GM12878 (cell line): ENCODE measurements around the gene MSI2. TPM values are rescaled to one million over a fixed set of nuclear protein-coding genes. Genes with fewer than 3 reads are reported as not detected.
A peak's percentile ranks its signal among the peaks of the same experiment; 100 is the strongest.

Experiments
- BACH1 ChIP-seq: fragments of 450-650 bp; IDR thresholded peaks from 2 replicates; pipeline ENCODE4 v1.6.1; 2017; ENCODE audit warnings: mild to moderate bottlenecking, borderline replicate concordance
- BCL11A ChIP-seq: IDR thresholded peaks from 2 replicates; pipeline ENCODE4 v1.6.1; 2011; ENCODE audit warnings: low read depth, low read length
- BHLHE40 ChIP-seq, 2 experiments: fragments of 450-650 bp in 1 of 2; IDR thresholded peaks; 2 replicates each; pipeline ENCODE4 v1.6.1; 2011 to 2017; ENCODE audit warnings: low read depth in 2 of 2, borderline replicate concordance in 1 of 2, improper control_type of control experiment in 1 of 2, low read length in 1 of 2, mild to moderate bottlenecking in 1 of 2
- CBX3 ChIP-seq: fragments of 200-600 bp; sonication (generic); IDR thresholded peaks from 2 replicates; pipeline ENCODE4 v1.6.1; 2016; ENCODE audit warnings: low read depth, borderline replicate concordance
- CHD2 ChIP-seq: IDR thresholded peaks from 2 replicates; pipeline ENCODE4 v1.6.1; 2011; ENCODE audit warnings: low read depth, low read length, improper control_type of control experiment, borderline replicate concordance
- CREB1 ChIP-seq: IDR thresholded peaks from 2 replicates; pipeline ENCODE4 v1.6.1; 2012; ENCODE audit warnings: low read depth, mild to moderate bottlenecking, inconsistent platforms
- HDAC6 ChIP-seq: fragments of 200-600 bp; sonication (generic); IDR thresholded peaks from one replicate; pipeline ENCODE4 v1.8.0; 2017; ENCODE audit warnings: antibody characterized with exemption; ENCODE audit not compliant: unreplicated experiment
- NRF1 ChIP-seq: conservative IDR thresholded peaks from 2 replicates; pipeline ENCODE4 v1.6.1; 2011; ENCODE audit warnings: mild to moderate bottlenecking, low read depth, low read length, improper control_type of control experiment
- PAX8 ChIP-seq: fragments of 450-650 bp; IDR thresholded peaks from 2 replicates; pipeline ENCODE4 v1.6.1; 2017; ENCODE audit warnings: mild to moderate bottlenecking, moderate library complexity
- PML ChIP-seq: IDR thresholded peaks from 2 replicates; pipeline ENCODE4 v1.6.1; 2012; ENCODE audit warnings: low read length, inconsistent platforms
- RFX5 ChIP-seq: IDR thresholded peaks from 2 replicates; pipeline ENCODE4 v1.6.1; 2011; ENCODE audit warnings: low read depth, low read length, improper control_type of control experiment
- RUNX3 ChIP-seq: IDR thresholded peaks from 2 replicates; pipeline ENCODE4 v1.6.1; 2012; ENCODE audit warnings: low read length, inconsistent platforms
- ZNF207 ChIP-seq: fragments of 450-650 bp; IDR thresholded peaks from 2 replicates; pipeline ENCODE4 v1.6.1; 2014; ENCODE audit warnings: antibody characterized with exemption, mild to moderate bottlenecking, borderline replicate concordance
- polyA plus RNA-seq, 11 experiments: library from polyadenylated mRNA; depleted of rRNA in 4 of 11; unstranded in 6 of 11; stranded (reverse) in 5 of 11; fragments of >200 nt; fragmentation: Nextera tagmentation in 4 of 11; fragmentation: Illumina TruSeq in 1 of 11; extraction: Ambion mirVana in 4 of 11; extraction: Trizol in 1 of 11; gene quantifications; 1 replicate in 1 of 11; 2 replicates in 10 of 11; pipeline versions ENCODE4 v1.2.1 to v1.2.3, GENCODE V29; 2011 to 2016; ENCODE audit warnings: inconsistent platforms in 2 of 11, missing spikeins in 2 of 11, low read depth in 1 of 11
- total RNA-seq, 4 experiments: library from RNA; depleted of rRNA in 3 of 4; stranded (reverse); fragments of >200 nt in 3 of 4; fragmentation: Illumina TruSeq in 1 of 4; extraction: Trizol in 1 of 4; gene quantifications; 2 replicates each; pipeline versions ENCODE4 v1.2.1 to v1.2.3, GENCODE V29; 2013 to 2021
- TF ChIP-seq, protein P1 (sequence below): fragments of 450-650 bp; IDR thresholded peaks from 2 replicates; pipeline ENCODE4 v1.6.1; 2017; ENCODE audit warnings: mild to moderate bottlenecking, moderate library complexity
- TF ChIP-seq, protein P2 (sequence below): IDR thresholded peaks from 2 replicates; pipeline ENCODE4 v1.6.1; 2011; ENCODE audit warnings: borderline replicate concordance, low read depth, mild to moderate bottlenecking, moderate library complexity, low read length; ENCODE audit not compliant: insufficient read depth, poor library complexity, severe bottlenecking
- TF ChIP-seq, protein P3 (sequence below): fragments of 450-650 bp; formaldehyde crosslinking; IDR thresholded peaks from 2 replicates; pipeline ENCODE4 v1.4.0; 2020; ENCODE audit warnings: mild to moderate bottlenecking, moderate library complexity
- TF ChIP-seq, protein P4 (sequence below): fragments of 450-650 bp; IDR thresholded peaks from 2 replicates; pipeline ENCODE4 v1.6.1; 2016; ENCODE audit warnings: mild to moderate bottlenecking
- TF ChIP-seq, protein P5 (sequence below): IDR thresholded peaks from 2 replicates; pipeline ENCODE4 v1.6.1; 2012; ENCODE audit warnings: low read length, inconsistent platforms

MSI2 gene
- total and polyA plus RNA-seq, 10 of the 15 experiments (the other 5 are each of a cell fraction or from before 2014, with no cell fraction given): 6.1 to 76.1 (median 42.0) TPM

DNA sequence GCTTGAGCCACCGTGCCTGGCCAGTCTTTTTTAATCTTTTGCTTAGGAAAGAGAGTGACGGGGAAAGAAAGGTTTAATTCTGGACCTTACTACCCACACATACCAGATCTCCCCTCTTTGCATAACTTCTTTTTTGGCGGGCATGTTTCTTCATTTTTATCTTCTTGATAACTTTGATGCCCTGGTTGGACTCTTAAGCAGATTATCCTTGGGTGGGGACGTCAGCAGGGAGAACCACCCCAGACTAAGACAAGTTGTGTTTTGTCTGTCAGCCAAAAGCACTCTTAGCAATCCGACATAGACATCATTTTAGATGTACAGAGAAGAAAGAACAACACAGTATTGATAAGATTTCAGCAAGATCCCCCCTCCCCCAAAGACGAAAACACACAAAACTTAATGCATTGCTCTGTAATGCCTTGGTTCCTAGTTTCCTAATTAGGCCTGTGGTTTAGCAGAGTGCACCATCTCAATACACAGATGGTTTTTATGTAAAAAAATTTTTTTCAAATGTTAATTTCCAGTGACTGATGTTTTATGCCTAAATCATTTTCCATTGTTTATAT lies 99.9 kb downstream of the MSI2 start (continued):
- TF ChIP-seq ZNF207 (no peak), CREB1 (no peak), CHD2 (peak; percentile 51; the same call in 1 of the 2 replicates), PAX8 (no peak), CBX3 (no peak), BCL11A (peak; percentile 65; the same call in 1 of the 2 replicates), HDAC6 (no peak), BHLHE40 (IDR thresholded peaks at IDR 0.05; ENCODE audit: borderline replicate concordance in 1 of 2, low read depth in 2 of 2, low read length in 1 of 2) (0 out of 4 replicates have a peak, but pooled peaks of 1 of the 2 experiments have one; percentile 11), BACH1 (no peak), RFX5 (no peak), PML (no peak), NRF1 (no peak), RUNX3 (peak; percentile 74)
- TF ChIP-seq, protein P1, sequence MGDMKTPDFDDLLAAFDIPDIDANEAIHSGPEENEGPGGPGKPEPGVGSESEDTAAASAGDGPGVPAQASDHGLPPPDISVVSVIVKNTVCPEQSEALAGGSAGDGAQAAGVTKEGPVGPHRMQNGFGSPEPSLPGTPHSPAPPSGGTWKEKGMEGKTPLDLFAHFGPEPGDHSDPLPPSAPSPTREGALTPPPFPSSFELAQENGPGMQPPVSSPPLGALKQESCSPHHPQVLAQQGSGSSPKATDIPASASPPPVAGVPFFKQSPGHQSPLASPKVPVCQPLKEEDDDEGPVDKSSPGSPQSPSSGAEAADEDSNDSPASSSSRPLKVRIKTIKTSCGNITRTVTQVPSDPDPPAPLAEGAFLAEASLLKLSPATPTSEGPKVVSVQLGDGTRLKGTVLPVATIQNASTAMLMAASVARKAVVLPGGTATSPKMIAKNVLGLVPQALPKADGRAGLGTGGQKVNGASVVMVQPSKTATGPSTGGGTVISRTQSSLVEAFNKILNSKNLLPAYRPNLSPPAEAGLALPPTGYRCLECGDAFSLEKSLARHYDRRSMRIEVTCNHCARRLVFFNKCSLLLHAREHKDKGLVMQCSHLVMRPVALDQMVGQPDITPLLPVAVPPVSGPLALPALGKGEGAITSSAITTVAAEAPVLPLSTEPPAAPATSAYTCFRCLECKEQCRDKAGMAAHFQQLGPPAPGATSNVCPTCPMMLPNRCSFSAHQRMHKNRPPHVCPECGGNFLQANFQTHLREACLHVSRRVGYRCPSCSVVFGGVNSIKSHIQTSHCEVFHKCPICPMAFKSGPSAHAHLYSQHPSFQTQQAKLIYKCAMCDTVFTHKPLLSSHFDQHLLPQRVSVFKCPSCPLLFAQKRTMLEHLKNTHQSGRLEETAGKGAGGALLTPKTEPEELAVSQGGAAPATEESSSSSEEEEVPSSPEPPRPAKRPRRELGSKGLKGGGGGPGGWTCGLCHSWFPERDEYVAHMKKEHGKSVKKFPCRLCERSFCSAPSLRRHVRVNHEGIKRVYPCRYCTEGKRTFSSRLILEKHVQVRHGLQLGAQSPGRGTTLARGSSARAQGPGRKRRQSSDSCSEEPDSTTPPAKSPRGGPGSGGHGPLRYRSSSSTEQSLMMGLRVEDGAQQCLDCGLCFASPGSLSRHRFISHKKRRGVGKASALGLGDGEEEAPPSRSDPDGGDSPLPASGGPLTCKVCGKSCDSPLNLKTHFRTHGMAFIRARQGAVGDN: peak; percentile 18; the same call in 1 of the 2 replicates
- TF ChIP-seq, protein P2, sequence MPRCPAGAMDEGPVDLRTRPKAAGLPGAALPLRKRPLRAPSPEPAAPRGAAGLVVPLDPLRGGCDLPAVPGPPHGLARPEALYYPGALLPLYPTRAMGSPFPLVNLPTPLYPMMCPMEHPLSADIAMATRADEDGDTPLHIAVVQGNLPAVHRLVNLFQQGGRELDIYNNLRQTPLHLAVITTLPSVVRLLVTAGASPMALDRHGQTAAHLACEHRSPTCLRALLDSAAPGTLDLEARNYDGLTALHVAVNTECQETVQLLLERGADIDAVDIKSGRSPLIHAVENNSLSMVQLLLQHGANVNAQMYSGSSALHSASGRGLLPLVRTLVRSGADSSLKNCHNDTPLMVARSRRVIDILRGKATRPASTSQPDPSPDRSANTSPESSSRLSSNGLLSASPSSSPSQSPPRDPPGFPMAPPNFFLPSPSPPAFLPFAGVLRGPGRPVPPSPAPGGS: no peak
- TF ChIP-seq, protein P3, sequence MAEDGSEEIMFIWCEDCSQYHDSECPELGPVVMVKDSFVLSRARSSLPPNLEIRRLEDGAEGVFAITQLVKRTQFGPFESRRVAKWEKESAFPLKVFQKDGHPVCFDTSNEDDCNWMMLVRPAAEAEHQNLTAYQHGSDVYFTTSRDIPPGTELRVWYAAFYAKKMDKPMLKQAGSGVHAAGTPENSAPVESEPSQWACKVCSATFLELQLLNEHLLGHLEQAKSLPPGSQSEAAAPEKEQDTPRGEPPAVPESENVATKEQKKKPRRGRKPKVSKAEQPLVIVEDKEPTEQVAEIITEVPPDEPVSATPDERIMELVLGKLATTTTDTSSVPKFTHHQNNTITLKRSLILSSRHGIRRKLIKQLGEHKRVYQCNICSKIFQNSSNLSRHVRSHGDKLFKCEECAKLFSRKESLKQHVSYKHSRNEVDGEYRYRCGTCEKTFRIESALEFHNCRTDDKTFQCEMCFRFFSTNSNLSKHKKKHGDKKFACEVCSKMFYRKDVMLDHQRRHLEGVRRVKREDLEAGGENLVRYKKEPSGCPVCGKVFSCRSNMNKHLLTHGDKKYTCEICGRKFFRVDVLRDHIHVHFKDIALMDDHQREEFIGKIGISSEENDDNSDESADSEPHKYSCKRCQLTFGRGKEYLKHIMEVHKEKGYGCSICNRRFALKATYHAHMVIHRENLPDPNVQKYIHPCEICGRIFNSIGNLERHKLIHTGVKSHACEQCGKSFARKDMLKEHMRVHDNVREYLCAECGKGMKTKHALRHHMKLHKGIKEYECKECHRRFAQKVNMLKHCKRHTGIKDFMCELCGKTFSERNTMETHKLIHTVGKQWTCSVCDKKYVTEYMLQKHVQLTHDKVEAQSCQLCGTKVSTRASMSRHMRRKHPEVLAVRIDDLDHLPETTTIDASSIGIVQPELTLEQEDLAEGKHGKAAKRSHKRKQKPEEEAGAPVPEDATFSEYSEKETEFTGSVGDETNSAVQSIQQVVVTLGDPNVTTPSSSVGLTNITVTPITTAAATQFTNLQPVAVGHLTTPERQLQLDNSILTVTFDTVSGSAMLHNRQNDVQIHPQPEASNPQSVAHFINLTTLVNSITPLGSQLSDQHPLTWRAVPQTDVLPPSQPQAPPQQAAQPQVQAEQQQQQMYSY (CRISPR knock-in tag): no peak
- TF ChIP-seq, protein P4, sequence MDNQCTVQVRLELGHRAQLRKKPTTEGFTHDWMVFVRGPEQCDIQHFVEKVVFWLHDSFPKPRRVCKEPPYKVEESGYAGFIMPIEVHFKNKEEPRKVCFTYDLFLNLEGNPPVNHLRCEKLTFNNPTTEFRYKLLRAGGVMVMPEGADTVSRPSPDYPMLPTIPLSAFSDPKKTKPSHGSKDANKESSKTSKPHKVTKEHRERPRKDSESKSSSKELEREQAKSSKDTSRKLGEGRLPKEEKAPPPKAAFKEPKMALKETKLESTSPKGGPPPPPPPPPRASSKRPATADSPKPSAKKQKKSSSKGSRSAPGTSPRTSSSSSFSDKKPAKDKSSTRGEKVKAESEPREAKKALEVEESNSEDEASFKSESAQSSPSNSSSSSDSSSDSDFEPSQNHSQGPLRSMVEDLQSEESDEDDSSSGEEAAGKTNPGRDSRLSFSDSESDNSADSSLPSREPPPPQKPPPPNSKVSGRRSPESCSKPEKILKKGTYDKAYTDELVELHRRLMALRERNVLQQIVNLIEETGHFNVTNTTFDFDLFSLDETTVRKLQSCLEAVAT: no peak
- TF ChIP-seq, protein P5, sequence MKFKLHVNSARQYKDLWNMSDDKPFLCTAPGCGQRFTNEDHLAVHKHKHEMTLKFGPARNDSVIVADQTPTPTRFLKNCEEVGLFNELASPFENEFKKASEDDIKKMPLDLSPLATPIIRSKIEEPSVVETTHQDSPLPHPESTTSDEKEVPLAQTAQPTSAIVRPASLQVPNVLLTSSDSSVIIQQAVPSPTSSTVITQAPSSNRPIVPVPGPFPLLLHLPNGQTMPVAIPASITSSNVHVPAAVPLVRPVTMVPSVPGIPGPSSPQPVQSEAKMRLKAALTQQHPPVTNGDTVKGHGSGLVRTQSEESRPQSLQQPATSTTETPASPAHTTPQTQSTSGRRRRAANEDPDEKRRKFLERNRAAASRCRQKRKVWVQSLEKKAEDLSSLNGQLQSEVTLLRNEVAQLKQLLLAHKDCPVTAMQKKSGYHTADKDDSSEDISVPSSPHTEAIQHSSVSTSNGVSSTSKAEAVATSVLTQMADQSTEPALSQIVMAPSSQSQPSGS: no peak; the same call in none of the 2 replicates
